DMS79 treated with DMSO at 0.1 percent for 48 hours (cell line): ENCODE measurements around the gene RASA4.
"Not testable (repeated sequence)": the region's sequence is repeated elsewhere in the genome, so short reads cannot be mapped to it uniquely, and the experiment has no call there.

Experiments used
- DNase-seq: peaks from one replicate; lab custom pipeline; 2025; lab: John Stamatoyannopoulos, UW

Gene RASA4

GRCh38 chr7:102606848-102607247, 9.7 kb downstream of the RASA4 start:
- not testable (repeated sequence) for DNase-seq

DNA sequence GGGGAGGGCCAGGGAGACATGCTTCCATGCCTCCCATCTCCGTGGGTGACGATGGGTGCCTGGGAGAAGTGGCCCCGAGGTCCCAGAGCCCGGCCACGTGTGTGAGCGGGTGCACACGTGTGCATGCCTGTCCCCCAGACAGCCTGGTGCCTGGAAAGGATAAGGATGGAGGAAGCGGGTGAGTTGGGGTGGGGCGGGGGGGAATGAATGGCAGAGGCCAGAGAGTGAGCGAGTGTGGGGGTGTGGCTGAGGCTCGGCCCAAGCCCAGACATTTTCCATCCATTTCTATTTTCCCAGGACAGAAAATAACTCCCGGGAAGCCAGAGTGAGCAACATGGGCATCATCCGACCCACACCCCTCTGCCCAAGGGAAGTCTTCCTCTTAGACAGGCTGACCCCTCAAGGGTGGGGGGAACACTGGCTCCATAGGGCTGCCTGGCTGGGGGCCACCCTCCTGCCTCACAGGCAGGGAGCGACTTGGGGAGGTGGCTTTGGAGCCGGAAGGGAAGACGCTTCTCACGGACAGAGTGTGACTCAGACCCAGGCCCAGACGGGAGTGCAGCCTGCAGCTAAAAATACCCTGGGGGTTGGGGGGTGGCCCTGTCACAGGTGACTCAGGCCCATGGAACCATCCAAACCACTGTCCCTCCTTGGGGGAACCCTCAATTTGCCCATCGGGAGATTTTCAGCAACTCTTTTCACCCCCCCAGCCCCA, 12.0 kb downstream of the RASA4 start:
- not testable (repeated sequence) for DNase-seq

- DNase-seq, result not testable (repeated sequence)
Measured at GRCh38 chr7:102602317-102602716, 14.2 kb downstream of the RASA4 start.

GRCh38 chr7:102599699-102600098, 16.9 kb downstream of the RASA4 start:
- DNase-seq, result not testable (repeated sequence)

DNA sequence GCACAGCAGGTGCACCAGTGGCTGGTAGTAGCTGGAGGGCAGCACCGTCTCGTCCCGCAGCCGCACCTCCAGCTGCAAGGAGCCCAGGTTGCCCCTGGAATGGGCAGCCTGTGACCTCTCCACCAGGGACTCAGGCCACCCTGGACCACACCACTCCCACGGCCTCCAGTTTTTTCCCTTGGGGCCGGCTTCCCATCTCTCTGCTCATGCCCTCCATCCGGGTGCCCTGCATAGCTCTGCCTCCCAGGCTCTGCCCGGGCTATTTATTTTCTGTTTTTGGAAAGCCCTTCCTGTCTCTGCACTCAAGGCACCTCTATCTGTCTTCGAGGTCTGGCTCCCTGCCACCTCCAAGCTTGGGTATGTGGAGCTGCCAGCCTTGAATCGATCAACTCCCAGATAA, 20.5 kb downstream of the RASA4 start:
- DNase-seq, result not testable (repeated sequence)

- DNase-seq, result not testable (repeated sequence)
Measured at GRCh38 chr7:102593637-102594334, 22.8 kb downstream of the RASA4 start.

DNA sequence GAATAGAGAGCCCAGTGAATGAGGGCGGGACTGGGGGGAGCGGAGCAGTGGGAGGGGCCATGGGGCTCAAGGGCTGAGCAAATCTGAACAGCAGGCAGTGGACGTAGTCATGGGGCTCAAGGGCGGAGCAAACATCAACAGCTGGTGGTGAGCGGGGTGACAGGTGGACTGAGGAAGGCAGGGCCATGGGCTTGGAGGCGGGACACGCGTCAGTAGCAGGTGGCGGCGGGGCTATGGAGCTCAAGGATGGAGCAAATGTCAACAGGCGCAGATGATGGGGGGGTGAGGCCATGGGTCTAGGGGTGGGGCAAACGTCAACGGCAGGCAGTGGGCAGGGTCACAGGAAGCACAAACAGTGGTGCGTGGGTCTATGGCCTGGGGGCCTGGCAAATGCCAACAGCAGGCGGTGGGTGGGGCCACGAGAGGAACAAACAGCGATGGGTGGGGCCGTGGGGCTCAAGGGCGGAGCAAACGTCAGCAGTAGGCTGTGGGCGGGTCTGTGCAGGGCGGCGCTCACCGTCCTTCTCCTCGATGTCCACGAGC, 24.0 kb downstream of the RASA4 start:
- DNase-seq, result not testable (repeated sequence)

DNA sequence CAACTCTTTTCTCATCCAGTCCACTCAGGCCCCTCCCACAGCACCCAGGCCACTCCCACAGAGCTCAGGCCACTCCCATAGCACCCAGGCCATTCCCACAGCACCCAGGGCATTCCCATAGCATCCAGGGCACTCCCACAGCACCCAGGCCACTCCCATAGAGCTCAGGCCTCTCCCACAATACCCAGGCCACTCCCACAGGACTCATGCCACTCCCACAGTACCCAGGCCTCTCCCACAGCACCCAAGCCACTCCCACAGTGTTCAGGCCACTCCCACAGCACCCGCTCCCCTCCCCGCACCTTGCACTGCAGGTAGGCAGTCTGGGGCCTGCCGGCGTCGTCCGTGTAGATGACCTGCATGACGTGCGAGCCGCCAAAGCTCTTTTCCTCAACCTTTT, 26.7 kb downstream of the RASA4 start:
- not testable (repeated sequence) for DNase-seq

GRCh38 chr7:102583495-102583894, 33.1 kb downstream of the RASA4 start:
- not testable (repeated sequence) for DNase-seq

- DNase-seq, result not testable (repeated sequence)
Measured at GRCh38 chr7:102581722-102582121, 34.8 kb downstream of the RASA4 start.

DNA sequence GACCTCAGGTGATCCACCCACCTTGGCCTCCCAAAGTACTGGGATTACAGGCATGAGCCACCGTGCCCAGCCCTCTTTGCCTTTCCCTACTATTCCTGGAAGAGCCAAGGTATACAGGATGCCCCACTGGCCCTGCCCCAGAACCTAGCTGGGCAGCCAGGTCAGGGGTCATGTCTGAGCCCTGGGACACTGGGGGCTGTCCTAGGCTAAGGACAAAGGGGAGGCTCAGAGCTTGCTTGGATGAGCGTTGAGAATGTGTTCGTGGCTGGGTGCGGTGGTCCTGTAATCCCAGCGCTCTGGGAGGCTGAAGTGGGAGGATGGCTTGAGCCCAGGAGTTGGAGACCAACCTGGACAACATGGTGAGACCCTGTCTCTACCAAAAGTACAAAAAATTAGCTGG, 38.1 kb downstream of the RASA4 start:
- DNase-seq, result not testable (repeated sequence)

- not testable (repeated sequence) for DNase-seq
Measured at GRCh38 chr7:102577315-102578240, 39.0 kb downstream of the RASA4 start.

DNA sequence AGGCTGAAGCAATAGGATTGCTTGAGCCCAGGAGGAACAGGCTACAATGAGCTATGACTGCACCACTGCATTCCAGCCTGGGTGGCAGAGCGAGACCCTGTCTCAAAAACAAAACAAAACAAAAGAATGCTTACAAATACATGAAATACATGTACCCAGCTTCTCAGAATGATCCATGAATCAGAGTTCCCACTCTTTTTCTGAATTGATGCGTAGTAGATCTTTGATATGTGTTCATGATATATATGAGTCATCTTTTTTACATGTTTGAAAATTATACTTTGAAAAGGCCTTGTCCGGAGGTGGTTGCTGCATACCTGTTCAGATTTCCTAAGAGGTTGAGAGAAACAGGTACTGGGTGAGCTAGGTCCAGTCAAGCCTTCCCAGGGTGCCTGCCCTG, 40.2 kb downstream of the RASA4 start:
- not testable (repeated sequence) for DNase-seq

GRCh38 chr7:102574607-102575006, 41.9 kb downstream of the RASA4 start:
- DNase-seq, result not testable (repeated sequence)

- not testable (repeated sequence) for DNase-seq
Measured at GRCh38 chr7:102572261-102573239, 44.0 kb downstream of the RASA4 start, which contains the start of gene POLR2J3. Gene POLR2J3, minus strand, starts transcription at chr7:102572583. Its CDS starts 62 bp downstream, at chr7:102572521.

- not testable (repeated sequence) for DNase-seq
Measured at GRCh38 chr7:102568620-102569019, 47.9 kb downstream of the RASA4 start.

GRCh38 chr7:102550808-102551422, 65.6 kb downstream of the RASA4 start, which contains the start of gene SPDYE2:
Gene SPDYE2, plus strand, starts transcription at chr7:102551226. Its CDS starts 2,030 bp downstream, at chr7:102553256.
- not testable (repeated sequence) for DNase-seq

DNA sequence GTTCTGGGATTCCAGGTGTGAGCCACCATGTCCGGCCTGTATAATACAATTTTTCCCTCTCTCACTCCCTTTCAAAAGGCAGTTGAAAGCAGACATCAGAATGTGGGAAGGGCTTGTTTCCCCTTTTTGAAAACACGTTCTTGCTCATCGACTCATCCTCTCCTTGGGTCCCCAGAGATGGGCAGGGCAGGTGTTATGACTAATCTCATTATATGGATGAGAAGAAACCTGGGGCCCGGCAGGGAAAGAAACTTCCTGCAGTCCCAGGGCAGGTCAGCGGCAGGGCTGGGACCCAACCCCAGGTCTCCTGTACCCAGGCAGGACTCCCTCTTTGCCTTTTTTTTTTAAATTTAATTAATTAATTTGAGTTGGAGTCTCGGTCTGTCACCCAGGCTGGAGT, 70.2 kb downstream of the RASA4 start:
- DNase-seq, result not testable (repeated sequence)

DNA sequence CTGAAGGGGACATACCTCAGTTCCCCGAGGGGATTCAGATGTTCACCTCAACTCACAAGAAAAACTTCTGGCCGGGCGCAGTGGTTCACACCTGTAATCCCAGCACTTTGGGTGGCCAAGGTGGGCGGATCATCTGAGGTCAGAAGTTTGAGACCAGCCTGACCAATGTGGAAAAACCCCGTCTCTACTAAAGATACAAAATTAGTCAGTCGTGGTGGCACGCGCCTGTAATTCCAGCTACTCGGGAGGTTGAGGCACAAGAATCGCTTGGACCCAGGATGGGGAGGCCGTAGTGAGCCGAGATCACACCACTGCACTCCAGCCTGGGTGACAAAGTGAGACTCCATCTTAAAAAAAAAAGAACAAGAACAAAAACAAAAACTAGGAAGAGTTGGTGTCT, 71.3 kb downstream of the RASA4 start:
- DNase-seq, result not testable (repeated sequence)

GRCh38 chr7:102544372-102544771, 72.2 kb downstream of the RASA4 start:
- DNase-seq, result not testable (repeated sequence)
